HG03066 (cell line): ENCODE measurements around the gene RRP9.
"Not testable (repeated sequence)": the region's sequence is repeated elsewhere in the genome, so short reads cannot be mapped to it uniquely, and the experiment has no call there.

Source experiments
- ATAC-seq: cut with Tn5 transposase; IDR thresholded peaks from one replicate; pipeline ENCODE4 v1.9.1; 2021; ENCODE audit warnings: low read depth; ENCODE audit not compliant: unreplicated experiment

RRP9 gene

GRCh38 chr3:51941798-51942602 is at the start of gene RRP9, which contains the start of gene PARP3:
Gene RRP9 (minus strand): TSS chr3:51941904. CDS start chr3:51941867, 37 bp downstream.
Gene PARP3 (plus strand): TSS chr3:51942363. CDS start chr3:51943356, 993 bp downstream.
- ATAC-seq = peak; percentile 88

GRCh38 chr3:51990501-51990971 is 48.8 kb upstream of the RRP9 start:
- not testable (repeated sequence) for ATAC-seq

- no peak for ATAC-seq
Measured at GRCh38 chr3:51988286-51989146, 46.8 kb upstream of the RRP9 start.

GRCh38 chr3:51987568-51987967 is 45.9 kb upstream of the RRP9 start:
- ATAC-seq = no peak

GRCh38 chr3:51986010-51986947 is 44.6 kb upstream of the RRP9 start:
- ATAC-seq = no peak

- ATAC-seq = no peak
Measured at GRCh38 chr3:51985063-51985462, 43.4 kb upstream of the RRP9 start.

GRCh38 chr3:51984269-51984647 is 42.6 kb upstream of the RRP9 start:
- no peak for ATAC-seq

GRCh38 chr3:51983578-51984268 is 42.0 kb upstream of the RRP9 start:
- ATAC-seq = no peak

- peak; percentile 76 for ATAC-seq
Measured at GRCh38 chr3:51982838-51983577, 41.3 kb upstream of the RRP9 start, which contains the start of gene ACY1. Gene ACY1 (plus strand): TSS chr3:51983535. CDS start chr3:51984065, 530 bp downstream.

- ATAC-seq = peak; percentile 48
Measured at GRCh38 chr3:51982352-51982837, 40.7 kb upstream of the RRP9 start.

- ATAC-seq = no peak
Measured at GRCh38 chr3:51980253-51980652, 38.5 kb upstream of the RRP9 start.

GRCh38 chr3:51978143-51978502 is 36.4 kb upstream of the RRP9 start:
- ATAC-seq = no peak

- ATAC-seq = no peak
Measured at GRCh38 chr3:51977446-51978142, 35.9 kb upstream of the RRP9 start.

GRCh38 chr3:51975852-51976549 is 34.3 kb upstream of the RRP9 start:
- no peak for ATAC-seq

GRCh38 chr3:51974963-51975851 is 33.5 kb upstream of the RRP9 start, which contains the start of gene ABHD14A:
Gene ABHD14A (plus strand): TSS chr3:51975064. CDS start chr3:51975136, 72 bp downstream.
- ATAC-seq = peak; percentile 50

- ATAC-seq = peak; percentile 8
Measured at GRCh38 chr3:51974277-51974962, 32.7 kb upstream of the RRP9 start.
